WI38 (cell line): ENCODE results near the gene CPNE4.

Experiments
- H3K4me3 ChIP-seq: 2 replicates; pipeline ENCODE4 v1.5.1; 2011; ENCODE audit warnings: low read depth, mild to moderate bottlenecking, control low read depth, low read length
- TF ChIP-seq, protein P1 (sequence below): IDR thresholded peaks from 2 replicates; pipeline ENCODE4 v1.5.1; 2012; ENCODE audit warnings: low read depth, mild to moderate bottlenecking, control low read depth, low read length

CPNE4 gene

DNA sequence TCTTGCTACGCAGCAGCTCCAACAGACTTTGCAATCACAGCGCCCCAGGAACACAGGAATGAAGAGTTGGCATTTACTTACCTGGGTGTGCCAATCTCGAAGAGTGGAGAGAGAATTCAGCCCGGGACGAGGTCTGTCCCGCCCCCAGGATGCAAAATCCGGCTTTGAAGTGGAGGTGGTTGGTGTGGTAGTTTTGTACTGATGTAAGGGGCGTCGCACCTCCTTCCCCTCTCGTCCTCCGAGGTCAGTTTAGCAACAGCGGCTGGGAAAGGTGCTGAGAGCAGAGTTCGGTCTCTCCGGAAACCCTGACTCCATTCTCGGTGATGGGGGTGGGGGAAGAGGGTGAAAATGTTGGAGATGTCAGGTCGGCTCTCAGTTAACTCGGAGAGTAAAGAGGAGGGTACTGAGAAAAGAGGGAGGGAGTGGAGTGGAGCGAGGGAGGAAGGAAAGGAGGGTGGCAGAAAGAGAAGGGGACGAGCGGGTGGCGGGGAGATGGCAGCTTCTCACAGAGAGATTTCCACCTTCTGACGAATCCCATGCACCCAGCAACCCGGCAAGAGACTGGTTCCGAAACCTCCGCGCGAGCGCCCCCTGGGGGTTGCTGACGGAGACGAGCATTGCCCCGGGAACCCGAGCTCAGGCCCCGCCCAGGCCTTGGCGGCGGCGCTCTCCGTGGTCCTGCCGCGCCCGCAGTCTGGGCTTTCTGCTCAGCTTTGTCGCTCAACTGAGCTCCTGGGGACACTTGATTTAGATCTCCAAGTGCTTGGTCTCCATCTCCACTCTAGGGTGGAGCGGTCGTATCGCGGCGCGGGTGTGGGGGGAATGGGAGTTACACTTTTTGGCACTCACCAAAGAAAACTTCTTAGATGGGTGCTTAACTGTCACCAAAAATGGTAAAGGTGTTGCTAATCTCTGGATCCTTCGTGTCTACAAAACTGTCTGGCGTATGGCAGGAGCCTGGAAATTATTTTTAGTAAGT is at the start of gene CPNE4:
Gene CPNE4, minus strand, starts transcription at position 529 of the 979 bp plus-strand sequence.
- peak within 1 kb of the TSS; percentile 40 for H3K4me3 ChIP-seq
- TF ChIP-seq, protein P1, sequence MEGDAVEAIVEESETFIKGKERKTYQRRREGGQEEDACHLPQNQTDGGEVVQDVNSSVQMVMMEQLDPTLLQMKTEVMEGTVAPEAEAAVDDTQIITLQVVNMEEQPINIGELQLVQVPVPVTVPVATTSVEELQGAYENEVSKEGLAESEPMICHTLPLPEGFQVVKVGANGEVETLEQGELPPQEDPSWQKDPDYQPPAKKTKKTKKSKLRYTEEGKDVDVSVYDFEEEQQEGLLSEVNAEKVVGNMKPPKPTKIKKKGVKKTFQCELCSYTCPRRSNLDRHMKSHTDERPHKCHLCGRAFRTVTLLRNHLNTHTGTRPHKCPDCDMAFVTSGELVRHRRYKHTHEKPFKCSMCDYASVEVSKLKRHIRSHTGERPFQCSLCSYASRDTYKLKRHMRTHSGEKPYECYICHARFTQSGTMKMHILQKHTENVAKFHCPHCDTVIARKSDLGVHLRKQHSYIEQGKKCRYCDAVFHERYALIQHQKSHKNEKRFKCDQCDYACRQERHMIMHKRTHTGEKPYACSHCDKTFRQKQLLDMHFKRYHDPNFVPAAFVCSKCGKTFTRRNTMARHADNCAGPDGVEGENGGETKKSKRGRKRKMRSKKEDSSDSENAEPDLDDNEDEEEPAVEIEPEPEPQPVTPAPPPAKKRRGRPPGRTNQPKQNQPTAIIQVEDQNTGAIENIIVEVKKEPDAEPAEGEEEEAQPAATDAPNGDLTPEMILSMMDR: peak; percentile 85

DNA sequence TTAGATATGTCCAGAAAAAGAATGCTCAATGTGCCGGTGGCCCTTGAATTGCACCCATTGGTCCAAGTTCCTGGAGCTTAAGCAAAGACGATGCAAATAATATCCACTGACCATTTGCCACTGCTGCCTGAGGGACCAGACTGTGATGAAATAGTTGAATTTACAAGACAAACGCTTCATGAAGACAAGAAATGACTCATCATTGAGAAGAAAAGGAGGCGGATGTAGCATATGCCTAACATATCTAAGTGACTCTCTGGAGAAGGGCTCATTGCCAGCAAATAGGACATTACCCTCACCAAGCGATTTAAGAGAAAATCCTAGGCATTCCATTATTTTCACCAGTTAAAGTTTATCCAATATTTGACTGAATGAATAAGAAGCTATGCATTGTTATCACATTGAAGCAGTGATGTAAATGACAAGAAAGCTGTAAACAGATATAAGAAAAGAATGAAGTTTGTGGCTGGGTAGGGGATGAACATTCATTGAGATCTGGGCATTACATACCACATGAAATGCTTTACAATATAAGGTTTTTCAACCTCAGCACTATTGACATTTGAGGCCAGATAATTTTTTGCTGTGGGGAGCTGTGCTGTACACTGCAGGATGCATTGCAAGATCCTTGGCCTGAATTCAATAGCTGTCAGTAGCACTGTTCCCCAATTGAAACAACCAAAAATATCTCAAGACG is 48.9 kb upstream of the CPNE4 start:
- H3K4me3 ChIP-seq: no peak overlapping the region
- TF ChIP-seq, protein P1: no peak

DNA sequence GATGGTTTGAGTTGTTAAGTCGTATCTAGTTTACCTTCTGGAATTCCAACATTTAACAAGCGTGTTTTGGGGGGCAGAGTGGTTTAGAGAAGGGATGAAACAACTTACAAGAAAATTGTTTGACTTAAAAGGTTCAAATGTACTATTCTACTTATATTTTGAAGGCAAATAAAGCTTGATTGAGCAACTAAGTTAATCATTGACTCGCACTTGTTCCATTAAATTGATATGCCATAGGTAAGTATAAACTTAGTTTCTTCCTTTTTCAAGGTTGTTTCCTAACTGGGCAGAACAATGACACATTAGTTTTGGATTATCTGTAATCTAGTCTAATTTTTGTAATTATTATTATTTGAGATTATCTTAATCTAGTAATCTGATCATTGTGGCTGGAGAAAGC is 48.3 kb upstream of the CPNE4 start:
- no peak overlapping the region for H3K4me3 ChIP-seq
- TF ChIP-seq, protein P1: no peak

DNA sequence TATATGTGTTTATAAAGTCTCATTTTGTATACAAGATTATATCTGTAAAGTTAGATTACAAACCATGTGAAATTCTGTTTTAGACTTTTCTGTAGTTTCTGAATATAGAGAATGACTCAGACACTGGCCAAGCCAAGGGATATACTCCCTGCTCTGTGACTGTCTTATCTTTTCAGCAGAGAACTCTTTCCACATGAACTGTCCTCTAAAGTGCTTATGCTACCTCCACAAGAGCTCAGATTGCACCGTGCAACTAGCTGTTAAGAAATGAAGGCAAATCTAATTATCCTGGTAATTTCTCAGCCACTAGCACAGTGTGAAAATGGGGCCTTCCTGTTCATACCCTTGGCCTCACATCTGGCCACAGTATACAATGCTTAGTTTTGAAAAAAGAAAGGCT is 44.3 kb upstream of the CPNE4 start:
- TF ChIP-seq, protein P1: no peak
- no peak overlapping the region for H3K4me3 ChIP-seq

DNA sequence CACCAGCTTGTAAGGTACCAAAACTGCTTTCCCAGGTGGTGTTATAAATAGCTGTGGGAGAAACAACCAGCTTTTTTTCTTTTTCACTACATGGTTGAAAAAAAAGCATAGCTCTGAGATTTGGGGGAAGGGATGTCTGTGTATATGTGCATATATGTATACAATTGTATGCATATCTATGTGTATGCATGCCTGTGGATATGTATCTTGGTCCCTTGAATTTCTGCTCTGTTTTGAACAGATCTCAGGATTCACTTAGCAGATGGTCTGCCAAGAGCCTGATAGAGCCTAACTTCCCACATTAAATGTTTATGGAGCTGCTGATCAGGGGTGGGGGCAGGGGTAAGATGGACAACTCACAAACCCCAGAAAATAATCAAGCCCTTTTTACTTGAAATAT is 39.0 kb upstream of the CPNE4 start:
- TF ChIP-seq, protein P1: no peak

DNA sequence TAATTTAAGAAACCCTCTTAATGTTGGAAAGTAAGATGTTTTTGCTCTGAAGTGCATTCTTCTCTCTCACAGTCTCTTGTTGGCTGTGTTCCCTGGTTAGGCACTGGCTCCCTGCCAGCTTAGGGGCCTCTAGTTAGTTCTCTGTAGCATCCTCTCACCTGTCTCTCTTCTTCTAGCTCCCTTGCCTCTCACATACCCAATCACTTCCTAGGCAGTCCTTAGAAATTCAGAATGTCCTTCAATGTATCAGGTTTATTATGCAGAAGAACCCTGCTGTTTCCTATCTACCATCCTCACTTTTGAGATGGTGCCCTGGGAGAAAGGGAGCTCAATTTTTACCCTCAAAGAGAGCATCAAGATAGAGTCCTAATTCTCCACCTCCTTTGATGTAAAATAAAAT is 36.2 kb upstream of the CPNE4 start:
- TF ChIP-seq, protein P1: no peak
- H3K4me3 ChIP-seq: no peak overlapping the region

More for the DNA sequence above, 39.0 kb upstream of the CPNE4 start:
- H3K4me3 ChIP-seq: no peak overlapping the region

DNA sequence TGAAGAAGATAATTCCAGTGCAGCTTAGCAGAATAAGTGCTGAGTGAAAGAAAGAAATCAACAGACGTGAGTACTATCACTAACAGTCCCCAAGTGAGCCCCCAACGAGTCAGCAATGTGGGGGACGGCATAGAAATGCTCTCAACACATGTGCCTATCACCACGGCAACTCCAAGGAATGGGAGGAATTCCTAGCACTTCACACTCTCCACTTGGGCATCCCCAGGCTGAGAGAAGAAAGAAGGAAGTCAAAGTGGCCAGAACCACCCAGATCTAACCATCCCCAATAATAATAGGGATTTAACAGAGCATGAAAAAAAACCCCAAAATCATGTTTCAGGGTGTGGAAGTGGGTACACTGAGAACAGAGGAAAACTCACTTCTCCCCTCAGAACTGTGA is 29.3 kb upstream of the CPNE4 start:
- TF ChIP-seq, protein P1: no peak
- no peak overlapping the region for H3K4me3 ChIP-seq
